OCI-LY3 (cell line): ENCODE data around the gene GUCY1A1.

ENCODE experiments used
- H2AFZ ChIP-seq: fragments of 200-600, 300-600 bp; shearing (Covaris generic); 2 replicates; pipeline ENCODE4 v1.6.0; 2014; ENCODE audit warnings: antibody characterized with exemption, low read depth, low read length
- H3K27ac ChIP-seq: fragments of 200-600, 300-600 bp; sonication (generic); 2 replicates; pipeline ENCODE4 v1.5.1; 2014; ENCODE audit warnings: mild to moderate bottlenecking, low read length, moderate library complexity, mixed read lengths
- H3K27me3 ChIP-seq: fragments of 200-600, 300-600 bp; sonication (generic); 2 replicates; pipeline ENCODE4 v1.6.1; 2014; ENCODE audit warnings: low read depth, low read length, mixed read lengths
- H3K36me3 ChIP-seq: fragments of 200-600, 300-600 bp; sonication (generic); replicated peaks from 2 replicates; pipeline ENCODE3; 2014; ENCODE audit warnings: low read depth, low read length, mixed read lengths
- H3K4me1 ChIP-seq: fragments of 300-600, 200-600 bp; sonication (generic); 2 replicates; pipeline ENCODE4 v1.6.1; 2014; ENCODE audit warnings: low read length, mixed read lengths
- H3K4me2 ChIP-seq: fragments of 200-600, 300-600 bp; sonication (generic); 2 replicates; pipeline ENCODE4 v1.6.1; 2014; ENCODE audit warnings: low read length, mixed read lengths
- H3K4me3 ChIP-seq: fragments of 300-600, 200-600 bp; sonication (generic); 2 replicates; pipeline ENCODE4 v1.5.1; 2014; ENCODE audit warnings: antibody characterized with exemption, mild to moderate bottlenecking, low read length, moderate library complexity
- H3K79me2 ChIP-seq: fragments of 300-600, 200-600 bp; shearing (Covaris generic); 2 replicates; pipeline ENCODE4 v1.6.1; 2014; ENCODE audit warnings: mild to moderate bottlenecking, low read length, mixed read lengths
- H3K9ac ChIP-seq: fragments of 300-600, 200-600 bp; shearing (Covaris generic); 2 replicates; pipeline ENCODE4 v1.6.0; 2014; ENCODE audit warnings: mild to moderate bottlenecking, low read length, moderate library complexity
- H3K9me3 ChIP-seq: fragments of 200-600, 300-600 bp; shearing (Covaris generic); 2 replicates; pipeline ENCODE4 v1.6.1; 2014; ENCODE audit warnings: low read length, mixed read lengths; ENCODE audit not compliant: insufficient read depth
- H4K20me1 ChIP-seq: fragments of 200-600, 300-600 bp; sonication (generic); 2 replicates; pipeline ENCODE4 v1.6.1; 2016; ENCODE audit warnings: low read length, mixed read lengths; ENCODE audit not compliant: insufficient read depth
- EZH2phosphoT487 ChIP-seq: fragments of 200-600 bp; shearing (Covaris generic); IDR thresholded peaks from 2 replicates; pipeline ENCODE4 v1.6.1; 2018; ENCODE audit warnings: antibody characterized with exemption, mixed run types, low read depth
- TF ChIP-seq, protein P1 (sequence below): fragments of 200-600, 300-600 bp; sonication (generic); IDR thresholded peaks from 2 replicates; pipeline ENCODE4 v1.5.1; 2014; ENCODE audit warnings: antibody characterized with exemption, low read length, low read depth

Gene GUCY1A1

DNA sequence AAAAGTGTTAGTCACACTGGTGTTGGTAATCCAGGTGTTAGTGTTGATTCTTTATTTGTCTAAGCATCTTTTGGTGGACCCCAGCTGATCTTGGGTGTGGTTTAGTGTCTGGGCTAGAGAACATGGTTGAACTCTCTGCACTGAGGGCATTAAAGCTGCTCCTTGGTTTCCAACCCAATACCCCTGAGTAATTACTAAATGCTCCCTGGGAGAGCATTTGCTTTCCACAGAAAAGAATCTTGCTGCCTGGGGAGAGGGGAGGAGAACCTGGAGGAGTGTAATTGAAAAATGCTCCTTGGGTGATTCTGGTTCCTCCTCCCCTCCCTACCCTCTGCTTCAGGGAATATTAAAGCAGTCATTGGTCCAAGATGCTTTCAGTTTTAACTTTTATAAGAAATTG, 95.3 kb downstream of the GUCY1A1 start:
- no peak overlapping the region for H2AFZ ChIP-seq
- no peaks in the 10 kb centered on the region for H3K27me3 ChIP-seq
- no peaks in the 10 kb centered on the region for H3K9me3 ChIP-seq
- H3K79me2 ChIP-seq = no peaks in the 10 kb centered on the region
- no peak overlapping the region for H3K9ac ChIP-seq
- no peak overlapping the region for H3K27ac ChIP-seq
- TF ChIP-seq, protein P1, sequence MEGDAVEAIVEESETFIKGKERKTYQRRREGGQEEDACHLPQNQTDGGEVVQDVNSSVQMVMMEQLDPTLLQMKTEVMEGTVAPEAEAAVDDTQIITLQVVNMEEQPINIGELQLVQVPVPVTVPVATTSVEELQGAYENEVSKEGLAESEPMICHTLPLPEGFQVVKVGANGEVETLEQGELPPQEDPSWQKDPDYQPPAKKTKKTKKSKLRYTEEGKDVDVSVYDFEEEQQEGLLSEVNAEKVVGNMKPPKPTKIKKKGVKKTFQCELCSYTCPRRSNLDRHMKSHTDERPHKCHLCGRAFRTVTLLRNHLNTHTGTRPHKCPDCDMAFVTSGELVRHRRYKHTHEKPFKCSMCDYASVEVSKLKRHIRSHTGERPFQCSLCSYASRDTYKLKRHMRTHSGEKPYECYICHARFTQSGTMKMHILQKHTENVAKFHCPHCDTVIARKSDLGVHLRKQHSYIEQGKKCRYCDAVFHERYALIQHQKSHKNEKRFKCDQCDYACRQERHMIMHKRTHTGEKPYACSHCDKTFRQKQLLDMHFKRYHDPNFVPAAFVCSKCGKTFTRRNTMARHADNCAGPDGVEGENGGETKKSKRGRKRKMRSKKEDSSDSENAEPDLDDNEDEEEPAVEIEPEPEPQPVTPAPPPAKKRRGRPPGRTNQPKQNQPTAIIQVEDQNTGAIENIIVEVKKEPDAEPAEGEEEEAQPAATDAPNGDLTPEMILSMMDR = no peak
- TF ChIP-seq EZH2phosphoT487 = no peak
- no peaks in the 10 kb centered on the region for H3K4me1 ChIP-seq
- no peaks in the 10 kb centered on the region for H4K20me1 ChIP-seq
- H3K4me2 ChIP-seq = no peak overlapping the region
- H3K4me3 ChIP-seq = no peak overlapping the region
- H3K36me3 ChIP-seq = no peaks in the 10 kb centered on the region

DNA sequence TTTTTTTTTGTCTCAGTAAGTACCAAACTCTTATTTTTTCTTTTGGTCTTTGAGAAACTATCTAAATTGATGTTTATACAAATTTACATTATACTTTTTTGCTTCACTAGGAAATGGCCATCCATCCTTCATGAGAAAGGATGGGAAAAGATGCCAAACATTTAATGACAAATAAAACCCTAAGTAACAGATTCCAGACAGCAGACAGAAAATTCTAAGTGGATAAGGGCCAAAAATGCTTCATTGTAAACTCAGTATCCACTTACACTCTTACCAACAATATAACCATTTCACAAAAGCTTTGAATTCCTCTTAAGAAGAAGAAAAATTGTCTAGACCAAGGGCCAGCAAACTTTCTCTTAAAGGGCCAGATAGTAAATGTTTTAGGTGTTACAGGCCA, 95.7 kb downstream of the GUCY1A1 start:
- Histone ChIP-seq H3K27ac (no peak overlapping the region), H3K9me3 (no peaks in the 10 kb centered on the region), H3K4me2 (no peak overlapping the region), H2AFZ (no peak overlapping the region), H3K36me3 (no peaks in the 10 kb centered on the region), H3K4me3 (no peak overlapping the region), H3K79me2 (no peaks in the 10 kb centered on the region), H4K20me1 (no peaks in the 10 kb centered on the region), H3K9ac (no peak overlapping the region), H3K4me1 (no peaks in the 10 kb centered on the region), H3K27me3 (no peaks in the 10 kb centered on the region)
- TF ChIP-seq, protein P1 = no peak
- no peak for TF ChIP-seq EZH2phosphoT487

DNA sequence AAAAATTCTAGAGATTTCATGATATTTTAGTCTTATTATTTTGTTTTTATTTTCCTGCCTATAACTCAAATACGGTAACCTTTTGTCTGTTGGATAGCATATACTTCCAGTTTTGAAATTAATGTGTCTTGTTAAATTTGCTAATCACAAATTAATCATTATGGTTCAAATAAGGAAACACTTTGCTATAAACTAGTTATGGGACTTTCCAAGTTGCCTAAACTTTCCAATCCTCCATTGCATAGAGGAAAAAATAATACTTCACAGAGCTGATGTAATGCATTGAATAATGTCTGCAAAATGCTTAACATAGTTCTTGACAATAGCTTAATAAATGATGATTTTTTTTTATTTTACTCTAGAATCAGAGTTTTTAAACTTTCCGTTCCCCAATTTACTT, 96.9 kb downstream of the GUCY1A1 start:
- TF ChIP-seq EZH2phosphoT487 = no peak
- TF ChIP-seq, protein P1 = no peak
- no peaks in the 10 kb centered on the region for H3K9me3 ChIP-seq
- H3K79me2 ChIP-seq = no peaks in the 10 kb centered on the region
- no peaks in the 10 kb centered on the region for H3K27me3 ChIP-seq
- no peaks in the 10 kb centered on the region for H3K4me1 ChIP-seq
- H3K4me3 ChIP-seq = no peak overlapping the region
- no peak overlapping the region for H3K4me2 ChIP-seq
- H3K27ac ChIP-seq = no peak overlapping the region
- H2AFZ ChIP-seq = no peak overlapping the region
- H4K20me1 ChIP-seq = no peaks in the 10 kb centered on the region
- H3K9ac ChIP-seq = no peak overlapping the region
- H3K36me3 ChIP-seq = no peaks in the 10 kb centered on the region

DNA sequence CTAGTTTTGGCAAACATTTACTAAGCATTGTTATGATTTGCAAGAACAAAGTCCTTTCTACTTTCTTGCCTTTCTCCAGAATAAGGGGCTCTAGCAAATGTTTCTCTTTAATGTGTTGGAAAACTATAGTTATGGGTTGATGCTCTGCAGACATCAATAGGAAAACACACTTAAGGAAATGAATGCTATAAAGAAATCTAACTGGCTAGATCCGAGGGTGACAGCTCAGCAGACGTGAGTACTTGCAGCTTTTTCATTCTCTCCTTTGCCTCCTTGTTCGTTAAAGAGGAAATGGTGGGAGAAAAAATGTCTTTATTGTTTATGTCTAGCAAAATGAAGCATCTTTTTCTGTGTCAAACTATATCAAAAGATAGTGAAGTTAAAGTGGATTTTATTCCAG, 98.5 kb downstream of the GUCY1A1 start:
- no peak overlapping the region for H3K4me3 ChIP-seq
- peaks cover 8% of the 10 kb centered on the region for H3K4me1 ChIP-seq
- H3K9ac ChIP-seq = no peak overlapping the region

More for the DNA sequence above, 98.5 kb downstream of the GUCY1A1 start:
- Histone ChIP-seq H4K20me1 (no peaks in the 10 kb centered on the region), H3K4me2 (no peak overlapping the region), H3K36me3 (no peaks in the 10 kb centered on the region), H3K27ac (no peak overlapping the region), H3K79me2 (no peaks in the 10 kb centered on the region), H2AFZ (peak overlapping the region; percentile 0; the same call in 1 of the 2 replicates), H3K9me3 (no peaks in the 10 kb centered on the region), H3K27me3 (no peaks in the 10 kb centered on the region)
- TF ChIP-seq EZH2phosphoT487 = no peak
- TF ChIP-seq, protein P1 = no peak
